Memory B cell (primary cell): Measurements from ENCODE around the gene MAGEH1.

Experiments used
- ATAC-seq: fragments of 150-1000 bp; cut with Tn5 transposase; 2 replicates; pipeline ENCODE4 v1.10.0; 2021; ENCODE audit warnings: low read depth, mild to moderate bottlenecking, moderate library complexity
- DNase-seq, 2 donors: peaks; one replicate each; pipeline ENCODE4 v3.0.0; 2022; ENCODE audit warnings: low spot score in 2 of 2
- H3K27ac Mint-ChIP-seq: one replicate; pipeline ENCODE4 v1.8.0; 2022; ENCODE audit warnings: mild to moderate bottlenecking, moderate library complexity, mixed read lengths
- H3K27me3 Mint-ChIP-seq: one replicate; pipeline ENCODE4 v1.8.0; 2022; ENCODE audit warnings: mixed read lengths
- H3K36me3 Mint-ChIP-seq: one replicate; pipeline ENCODE4 v1.8.0; 2022; ENCODE audit warnings: mild to moderate bottlenecking, mixed read lengths
- H3K4me1 Mint-ChIP-seq: one replicate; pipeline ENCODE4 v1.8.0; 2022; ENCODE audit warnings: mixed read lengths
- H3K4me3 Mint-ChIP-seq: one replicate; pipeline ENCODE4 v1.8.0; 2022; ENCODE audit warnings: mild to moderate bottlenecking, moderate library complexity, mixed read lengths
- H3K9me3 Mint-ChIP-seq: one replicate; pipeline ENCODE4 v1.8.0; 2022; ENCODE audit warnings: mixed read lengths

Gene MAGEH1

GRCh38 chrX:55480390-55481062, 28.6 kb downstream of the MAGEH1 start:
- DNase-seq, result no peak
- Mint-ChIP-seq H3K36me3 (no peaks in the 10 kb centered on the region), H3K4me1 (no peaks in the 10 kb centered on the region), H3K4me3 (no peak overlapping the region), H3K27ac (no peak overlapping the region), H3K27me3 (no peaks in the 10 kb centered on the region), H3K9me3 (no peaks in the 10 kb centered on the region)
- ATAC-seq, result no peak

DNA sequence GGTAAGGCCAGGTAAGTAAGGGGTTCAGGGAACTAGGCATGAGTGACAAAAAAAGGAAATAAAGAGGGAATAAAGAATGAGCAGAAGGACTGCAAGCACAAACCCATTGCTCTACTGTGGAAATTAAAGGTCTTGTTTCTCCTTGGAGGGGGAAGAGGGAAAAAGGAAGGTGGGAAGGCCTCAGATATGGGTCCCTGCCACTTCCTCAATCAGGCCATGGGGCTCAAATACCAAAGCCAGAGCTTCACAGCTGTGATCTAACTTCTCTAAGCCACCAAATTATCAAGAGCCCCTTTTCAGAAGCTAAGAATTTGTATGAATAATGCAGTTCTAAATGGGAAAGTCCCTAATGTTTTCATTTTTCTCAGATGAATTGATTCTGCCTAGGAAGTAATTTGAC, 33.0 kb downstream of the MAGEH1 start:
- Mint-ChIP-seq H3K4me1 (peaks cover 11% of the 10 kb centered on the region), H3K36me3 (no peaks in the 10 kb centered on the region)
- ATAC-seq, result no peak

DNA sequence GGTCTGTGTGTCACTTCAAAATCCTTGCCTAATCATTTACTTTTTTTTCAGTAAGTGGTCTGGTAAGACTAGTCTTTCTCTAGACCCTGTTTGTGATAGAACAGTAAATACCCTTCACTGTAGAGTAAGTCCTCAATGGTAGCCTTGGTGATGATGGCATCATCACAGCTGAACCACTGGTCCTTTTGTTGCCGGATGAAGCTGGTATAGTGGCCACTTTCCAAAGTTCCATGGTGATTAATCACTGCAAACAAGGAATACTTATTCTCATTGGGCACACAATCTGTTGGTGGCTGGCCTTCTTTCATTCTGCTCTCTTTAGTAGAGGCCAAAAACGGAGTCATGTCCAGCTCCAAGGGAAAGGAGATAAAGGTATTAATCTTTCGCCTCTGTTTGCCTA, 34.8 kb downstream of the MAGEH1 start:
- Mint-ChIP-seq H3K36me3 (no peaks in the 10 kb centered on the region), H3K9me3 (no peaks in the 10 kb centered on the region), H3K27ac (no peak overlapping the region), H3K4me3 (no peak overlapping the region), H3K27me3 (no peaks in the 10 kb centered on the region), H3K4me1 (peaks cover 11% of the 10 kb centered on the region)
- ATAC-seq (no peak), DNase-seq (peak in 1 of 2 donors; percentile 2)

More for the DNA sequence above, 33.0 kb downstream of the MAGEH1 start:
- no peak for DNase-seq
- Mint-ChIP-seq H3K27ac (no peak overlapping the region), H3K4me3 (no peak overlapping the region), H3K9me3 (no peaks in the 10 kb centered on the region), H3K27me3 (no peaks in the 10 kb centered on the region)

- H3K9me3 Mint-ChIP-seq, result no peaks in the 10 kb centered on the region
- DNase-seq (peak in 1 of 2 donors; percentile 3), ATAC-seq (no peak)
- no peak overlapping the region for H3K27ac Mint-ChIP-seq
- H3K36me3 Mint-ChIP-seq, result no peaks in the 10 kb centered on the region
- no peak overlapping the region for H3K4me3 Mint-ChIP-seq
- peaks cover 11% of the 10 kb centered on the region for H3K4me1 Mint-ChIP-seq
- no peaks in the 10 kb centered on the region for H3K27me3 Mint-ChIP-seq
These were observed 35.2 kb downstream of the MAGEH1 start for GRCh38 chrX:55487143-55487542.

- DNase-seq (no peak), ATAC-seq (peak; percentile 2)
- H3K9me3 Mint-ChIP-seq, result no peaks in the 10 kb centered on the region
- H3K36me3 Mint-ChIP-seq, result no peaks in the 10 kb centered on the region
- peak overlapping the region; percentile 92 for H3K27ac Mint-ChIP-seq
- H3K27me3 Mint-ChIP-seq, result no peaks in the 10 kb centered on the region
- peaks cover 11% of the 10 kb centered on the region for H3K4me1 Mint-ChIP-seq
- H3K4me3 Mint-ChIP-seq, result peak overlapping the region; percentile 94
These were observed 36.2 kb downstream of the MAGEH1 start for GRCh38 chrX:55488006-55488592.

GRCh38 chrX:55488593-55489313, 36.8 kb downstream of the MAGEH1 start:
- H3K9me3 Mint-ChIP-seq, result no peaks in the 10 kb centered on the region
- DNase-seq (peak; percentile 55 to 62), ATAC-seq (peak; percentile 70)
- H3K4me1 Mint-ChIP-seq, result peaks cover 11% of the 10 kb centered on the region
- H3K27ac Mint-ChIP-seq, result peak overlapping the region; percentile 92
- peak overlapping the region; percentile 94 for H3K4me3 Mint-ChIP-seq
- no peaks in the 10 kb centered on the region for H3K36me3 Mint-ChIP-seq
- no peaks in the 10 kb centered on the region for H3K27me3 Mint-ChIP-seq

GRCh38 chrX:55489314-55490009, 37.5 kb downstream of the MAGEH1 start, which contains the start of gene USP51:
TSS of gene USP51 (minus strand) at chrX:55489848. CDS start at chrX:55488939, 909 bp downstream.
- H3K9me3 Mint-ChIP-seq, result no peaks in the 10 kb centered on the region
- H3K36me3 Mint-ChIP-seq, result no peaks in the 10 kb centered on the region
- peak within 1 kb of the TSS; percentile 92 for H3K27ac Mint-ChIP-seq
- H3K27me3 Mint-ChIP-seq, result no peaks in the 10 kb centered on the region
- ATAC-seq (peak; percentile 58), DNase-seq (peak in 1 of 2 donors; percentile 28)
- H3K4me3 Mint-ChIP-seq, result peak within 1 kb of the TSS; percentile 94
- H3K4me1 Mint-ChIP-seq, result peaks cover 11% of the 10 kb centered on the region

- Mint-ChIP-seq H3K4me3 (peak overlapping the region; percentile 94), H3K36me3 (no peaks in the 10 kb centered on the region), H3K27me3 (no peaks in the 10 kb centered on the region), H3K27ac (peak overlapping the region; percentile 92), H3K9me3 (no peaks in the 10 kb centered on the region), H3K4me1 (peaks cover 11% of the 10 kb centered on the region)
- DNase-seq, result no peak
- no peak for ATAC-seq
These were observed 38.2 kb downstream of the MAGEH1 start for GRCh38 chrX:55490121-55490520.

DNA sequence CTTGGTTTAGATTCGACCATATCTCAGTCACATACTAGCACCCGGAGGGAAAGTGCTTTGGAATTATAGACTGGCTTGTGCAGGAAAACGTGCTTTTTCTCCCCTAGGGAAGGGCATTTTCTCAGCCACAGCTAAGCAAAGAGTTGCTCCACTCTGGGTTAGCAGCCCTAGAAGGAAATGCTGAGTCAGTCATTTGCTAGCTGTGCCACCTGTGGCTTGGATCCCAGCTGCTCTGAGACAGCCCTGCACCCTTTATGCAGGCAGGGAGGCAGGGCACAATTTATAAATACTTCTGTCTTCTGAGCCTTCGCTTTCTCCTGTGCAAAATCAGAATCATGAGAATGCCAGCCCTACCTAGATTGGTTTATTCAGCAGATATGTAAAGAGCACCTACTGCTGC, 39.0 kb downstream of the MAGEH1 start:
- no peak overlapping the region for H3K27ac Mint-ChIP-seq
- DNase-seq, result peak in 1 of 2 donors; percentile 4
- H3K9me3 Mint-ChIP-seq, result no peaks in the 10 kb centered on the region
- H3K36me3 Mint-ChIP-seq, result no peaks in the 10 kb centered on the region
- H3K4me3 Mint-ChIP-seq, result no peak overlapping the region
- H3K4me1 Mint-ChIP-seq, result peaks cover 11% of the 10 kb centered on the region
- H3K27me3 Mint-ChIP-seq, result no peaks in the 10 kb centered on the region
- ATAC-seq, result no peak
